SH-SY5Y (cell line): ENCODE data around the gene TRIM66.

Experiments used
- GATA2 ChIP-seq: IDR thresholded peaks from 2 replicates; pipeline ENCODE4 v1.6.1; 2011; ENCODE audit warnings: mild to moderate bottlenecking, low read depth, low read length
- GATA3 ChIP-seq: IDR thresholded peaks from 2 replicates; pipeline ENCODE4 v1.6.1; 2011; ENCODE audit warnings: low read depth, mild to moderate bottlenecking, low read length, moderate library complexity

DNA sequence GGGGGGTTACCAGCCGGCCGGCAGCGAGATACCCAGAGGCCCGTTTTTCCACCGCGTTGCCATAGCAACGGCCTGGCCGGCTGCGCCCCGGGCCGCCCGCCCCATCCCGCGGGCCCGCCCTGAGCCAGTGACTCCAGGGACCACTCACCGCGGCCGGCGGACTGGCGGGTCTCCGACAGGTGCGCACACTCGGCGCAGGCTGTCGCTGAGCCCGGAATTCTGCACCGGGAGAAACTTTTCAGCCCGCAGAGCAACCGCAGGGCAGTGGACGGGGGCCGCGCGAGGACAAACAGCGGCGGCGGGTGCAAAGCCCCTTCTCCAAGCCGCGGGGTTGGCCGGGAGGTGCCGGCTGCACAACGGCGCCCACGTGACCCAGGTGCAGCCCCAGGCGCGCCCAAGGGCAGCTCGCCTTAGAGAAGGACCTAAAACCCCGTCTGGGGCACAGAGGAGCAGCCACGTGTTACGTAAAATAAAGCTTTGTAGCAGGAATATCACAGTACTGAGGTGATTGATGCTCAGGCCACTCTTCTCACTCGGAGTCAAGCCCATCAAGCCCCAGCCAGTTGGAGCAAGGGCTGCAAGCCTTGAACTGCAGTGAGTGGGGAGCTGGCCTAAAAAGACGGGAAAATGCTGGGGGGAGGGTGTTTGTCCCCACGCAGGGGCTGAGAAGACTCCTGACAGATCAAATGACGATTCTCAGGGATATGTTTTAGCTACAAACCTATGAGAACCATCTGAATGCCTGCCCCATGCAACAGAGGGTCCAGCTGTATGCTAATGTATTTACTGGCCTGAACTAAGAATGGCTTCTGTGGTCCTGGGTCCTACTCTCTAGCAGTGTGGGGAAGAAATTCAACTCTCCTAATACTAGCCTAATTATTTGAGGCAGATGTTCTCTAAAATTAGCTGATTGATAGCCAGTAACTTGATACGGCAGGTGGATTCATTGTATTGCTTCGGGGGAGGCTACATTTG lies 88.2 kb downstream of the TRIM66 start, which contains the start of gene STK33:
- TF ChIP-seq GATA2 (no peak), GATA3 (no peak)
